HepG2 (cell line): ENCODE measurements around the gene THOP1. TPM values are rescaled to one million over a fixed set of nuclear protein-coding genes. Genes with fewer than 3 reads are reported as not detected.

Source experiments
- ASH2L ChIP-seq: fragments of 300-600, 200-600 bp; sonication (generic); IDR thresholded peaks from 2 replicates; pipeline ENCODE4 v1.7.0; 2017; ENCODE audit warnings: low read depth, mild to moderate bottlenecking, moderate library complexity, mixed read lengths, low read length; ENCODE audit not compliant: insufficient read length
- ATF7 ChIP-seq, 2 experiments: fragments of 450-650 bp in 1 of 2; sonication (generic) in 1 of 2; formaldehyde crosslinking in 1 of 2; IDR thresholded peaks; 2 replicates each; pipeline versions ENCODE4 v1.4.0 to v1.6.1; 2016 to 2020; ENCODE audit warnings: antibody characterized with exemption in 1 of 2, mild to moderate bottlenecking in 1 of 2, missing genetic modification reagents in 1 of 2
- KDM1A ChIP-seq: IDR thresholded peaks from 2 replicates; pipeline ENCODE4 v1.6.1; 2016; ENCODE audit warnings: missing compliant biosample characterization
- NFE2L2 ChIP-seq: fragments of 150-350 bp; IDR thresholded peaks from 2 replicates; pipeline ENCODE4 v1.6.1; 2014; ENCODE audit warnings: low read length
- SCMH1 ChIP-seq: sonication (generic); formaldehyde crosslinking; IDR thresholded peaks from 2 replicates; pipeline ENCODE4 v1.9.0; 2021; ENCODE audit warnings: missing genetic modification reagents, mild to moderate bottlenecking, borderline replicate concordance
- SRF ChIP-seq: IDR thresholded peaks from 2 replicates; pipeline ENCODE4 v1.6.1; 2011; ENCODE audit warnings: mild to moderate bottlenecking, low read depth, low read length, moderate library complexity
- ZMAT3 ChIP-seq: sonication (generic); formaldehyde crosslinking; conservative IDR thresholded peaks from 2 replicates; pipeline ENCODE4 v1.7.0; 2021; ENCODE audit warnings: missing genetic modification reagents
- ZMYM2 ChIP-seq: sonication (generic); formaldehyde crosslinking; IDR thresholded peaks from 2 replicates; pipeline ENCODE4 v1.8.0; 2022; ENCODE audit warnings: mild to moderate bottlenecking, missing genetic modification reagents
- ZNF709 ChIP-seq: sonication (generic); formaldehyde crosslinking; IDR thresholded peaks from 2 replicates; pipeline ENCODE4 v1.5.0; 2020; ENCODE audit warnings: mild to moderate bottlenecking, missing genetic modification reagents
- ZNF724P ChIP-seq: sonication (generic); formaldehyde crosslinking; IDR thresholded peaks from 2 replicates; pipeline ENCODE4 v1.8.0; 2022; ENCODE audit warnings: missing genetic modification reagents, borderline replicate concordance
- polyA plus RNA-seq, 8 experiments: library from polyadenylated mRNA; depleted of rRNA in 3 of 8; stranded (reverse) in 7 of 8; unstranded in 1 of 8; fragments of >200 nt; fragmentation: Illumina TruSeq in 4 of 8; extraction: Trizol in 4 of 8; gene quantifications; 2 replicates each; pipeline versions ENCODE4 v1.2.1 to v1.2.3, GENCODE V29; 2011 to 2016; ENCODE audit warnings: low read depth in 4 of 8, missing spikeins in 1 of 8, mixed read lengths in 1 of 8; ENCODE audit not compliant: insufficient read depth in 1 of 8
- total RNA-seq, 5 experiments: library from RNA; depleted of rRNA; stranded (reverse); fragments of >200 nt; fragmentation: Illumina TruSeq; extraction: Trizol; gene quantifications; 2 replicates each; pipeline ENCODE4 v1.2.3, GENCODE V29; 2016; ENCODE audit warnings: low read depth in 1 of 5
- TF ChIP-seq, protein P1 (sequence below): sonication (generic); formaldehyde crosslinking; IDR thresholded peaks from 2 replicates; pipeline ENCODE4 v1.8.1; 2023; ENCODE audit warnings: mild to moderate bottlenecking, missing genetic modification reagents
- TF ChIP-seq, protein P2 (sequence below): sonication (generic); formaldehyde crosslinking; IDR thresholded peaks from one replicate; pipeline ENCODE4 v1.5.1; 2020; ENCODE audit warnings: mild to moderate bottlenecking, missing genetic modification reagents; ENCODE audit errors: not compliant biosample characterization
- TF ChIP-seq, protein P3 (sequence below): IDR thresholded peaks from 2 replicates; pipeline ENCODE4 v1.6.1; 2016; ENCODE audit warnings: missing compliant biosample characterization, missing genetic modification reagents, borderline replicate concordance

The THOP1 gene
- total and polyA plus RNA-seq, 2 of the 13 experiments (the other 11 are each of a cell fraction or from before 2014, with no cell fraction given): 74.4 to 116 TPM

DNA sequence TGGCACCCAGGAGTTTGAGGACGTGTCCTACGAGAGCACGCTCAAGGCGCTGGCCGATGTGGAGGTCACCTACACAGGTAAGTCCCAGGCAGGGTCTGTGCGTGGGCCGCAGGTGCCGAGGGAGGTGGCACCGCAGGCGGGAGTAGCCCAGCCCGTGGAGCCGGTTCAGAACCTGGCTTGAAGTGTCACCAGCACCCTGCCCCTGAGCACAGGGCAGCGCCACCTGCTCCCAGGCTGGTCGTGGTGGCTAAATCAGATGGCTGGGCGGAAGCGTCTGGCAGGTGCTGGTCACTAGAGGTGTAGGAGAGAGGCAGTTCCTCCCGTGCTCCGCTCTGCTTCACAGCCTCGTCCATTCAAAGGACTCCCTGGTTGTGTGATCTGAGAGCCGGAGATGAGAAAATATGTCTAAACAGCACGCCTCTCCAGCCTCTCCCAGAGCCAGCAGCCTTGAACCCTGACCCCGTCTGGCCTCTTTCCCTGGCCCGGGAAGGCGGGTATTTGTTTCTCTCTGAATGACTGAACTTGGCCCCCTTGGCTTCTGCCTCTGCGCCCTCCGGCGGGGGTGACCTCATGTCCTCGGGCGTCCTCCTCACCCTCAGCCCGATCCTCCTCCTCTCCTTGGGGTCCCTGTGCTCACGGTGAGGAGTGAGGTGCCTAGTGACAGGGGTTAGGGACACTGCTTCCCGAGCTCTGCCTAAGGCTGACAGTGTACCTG lies 5.4 kb downstream of the THOP1 start (continued):
- TF ChIP-seq, protein P1, sequence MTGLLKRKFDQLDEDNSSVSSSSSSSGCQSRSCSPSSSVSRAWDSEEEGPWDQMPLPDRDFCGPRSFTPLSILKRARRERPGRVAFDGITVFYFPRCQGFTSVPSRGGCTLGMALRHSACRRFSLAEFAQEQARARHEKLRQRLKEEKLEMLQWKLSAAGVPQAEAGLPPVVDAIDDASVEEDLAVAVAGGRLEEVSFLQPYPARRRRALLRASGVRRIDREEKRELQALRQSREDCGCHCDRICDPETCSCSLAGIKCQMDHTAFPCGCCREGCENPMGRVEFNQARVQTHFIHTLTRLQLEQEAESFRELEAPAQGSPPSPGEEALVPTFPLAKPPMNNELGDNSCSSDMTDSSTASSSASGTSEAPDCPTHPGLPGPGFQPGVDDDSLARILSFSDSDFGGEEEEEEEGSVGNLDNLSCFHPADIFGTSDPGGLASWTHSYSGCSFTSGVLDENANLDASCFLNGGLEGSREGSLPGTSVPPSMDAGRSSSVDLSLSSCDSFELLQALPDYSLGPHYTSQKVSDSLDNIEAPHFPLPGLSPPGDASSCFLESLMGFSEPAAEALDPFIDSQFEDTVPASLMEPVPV: 0 out of 2 replicates have a peak, but pooled peaks have one; percentile 47
- no peak for TF ChIP-seq SCMH1 (CRISPR knock-in tag)
- peak; percentile 3; the same call in 1 of the 2 replicates for TF ChIP-seq ATF7 (IDR thresholded peaks at IDR 0.05)
- 0 out of 2 replicates have a peak, but pooled peaks have one; percentile 39 for TF ChIP-seq ATF7 (CRISPR knock-in tag; IDR thresholded peaks at IDR 0.05)
- no peak for TF ChIP-seq ASH2L
- no peak for TF ChIP-seq ZNF724P (CRISPR knock-in tag)
- no peak for TF ChIP-seq ZNF709 (CRISPR knock-in tag)
- 0 out of 2 replicates have a peak, but pooled peaks have one; percentile 24 for TF ChIP-seq ZMAT3
- TF ChIP-seq ZMYM2 (CRISPR knock-in tag): no peak
- TF ChIP-seq, protein P2, sequence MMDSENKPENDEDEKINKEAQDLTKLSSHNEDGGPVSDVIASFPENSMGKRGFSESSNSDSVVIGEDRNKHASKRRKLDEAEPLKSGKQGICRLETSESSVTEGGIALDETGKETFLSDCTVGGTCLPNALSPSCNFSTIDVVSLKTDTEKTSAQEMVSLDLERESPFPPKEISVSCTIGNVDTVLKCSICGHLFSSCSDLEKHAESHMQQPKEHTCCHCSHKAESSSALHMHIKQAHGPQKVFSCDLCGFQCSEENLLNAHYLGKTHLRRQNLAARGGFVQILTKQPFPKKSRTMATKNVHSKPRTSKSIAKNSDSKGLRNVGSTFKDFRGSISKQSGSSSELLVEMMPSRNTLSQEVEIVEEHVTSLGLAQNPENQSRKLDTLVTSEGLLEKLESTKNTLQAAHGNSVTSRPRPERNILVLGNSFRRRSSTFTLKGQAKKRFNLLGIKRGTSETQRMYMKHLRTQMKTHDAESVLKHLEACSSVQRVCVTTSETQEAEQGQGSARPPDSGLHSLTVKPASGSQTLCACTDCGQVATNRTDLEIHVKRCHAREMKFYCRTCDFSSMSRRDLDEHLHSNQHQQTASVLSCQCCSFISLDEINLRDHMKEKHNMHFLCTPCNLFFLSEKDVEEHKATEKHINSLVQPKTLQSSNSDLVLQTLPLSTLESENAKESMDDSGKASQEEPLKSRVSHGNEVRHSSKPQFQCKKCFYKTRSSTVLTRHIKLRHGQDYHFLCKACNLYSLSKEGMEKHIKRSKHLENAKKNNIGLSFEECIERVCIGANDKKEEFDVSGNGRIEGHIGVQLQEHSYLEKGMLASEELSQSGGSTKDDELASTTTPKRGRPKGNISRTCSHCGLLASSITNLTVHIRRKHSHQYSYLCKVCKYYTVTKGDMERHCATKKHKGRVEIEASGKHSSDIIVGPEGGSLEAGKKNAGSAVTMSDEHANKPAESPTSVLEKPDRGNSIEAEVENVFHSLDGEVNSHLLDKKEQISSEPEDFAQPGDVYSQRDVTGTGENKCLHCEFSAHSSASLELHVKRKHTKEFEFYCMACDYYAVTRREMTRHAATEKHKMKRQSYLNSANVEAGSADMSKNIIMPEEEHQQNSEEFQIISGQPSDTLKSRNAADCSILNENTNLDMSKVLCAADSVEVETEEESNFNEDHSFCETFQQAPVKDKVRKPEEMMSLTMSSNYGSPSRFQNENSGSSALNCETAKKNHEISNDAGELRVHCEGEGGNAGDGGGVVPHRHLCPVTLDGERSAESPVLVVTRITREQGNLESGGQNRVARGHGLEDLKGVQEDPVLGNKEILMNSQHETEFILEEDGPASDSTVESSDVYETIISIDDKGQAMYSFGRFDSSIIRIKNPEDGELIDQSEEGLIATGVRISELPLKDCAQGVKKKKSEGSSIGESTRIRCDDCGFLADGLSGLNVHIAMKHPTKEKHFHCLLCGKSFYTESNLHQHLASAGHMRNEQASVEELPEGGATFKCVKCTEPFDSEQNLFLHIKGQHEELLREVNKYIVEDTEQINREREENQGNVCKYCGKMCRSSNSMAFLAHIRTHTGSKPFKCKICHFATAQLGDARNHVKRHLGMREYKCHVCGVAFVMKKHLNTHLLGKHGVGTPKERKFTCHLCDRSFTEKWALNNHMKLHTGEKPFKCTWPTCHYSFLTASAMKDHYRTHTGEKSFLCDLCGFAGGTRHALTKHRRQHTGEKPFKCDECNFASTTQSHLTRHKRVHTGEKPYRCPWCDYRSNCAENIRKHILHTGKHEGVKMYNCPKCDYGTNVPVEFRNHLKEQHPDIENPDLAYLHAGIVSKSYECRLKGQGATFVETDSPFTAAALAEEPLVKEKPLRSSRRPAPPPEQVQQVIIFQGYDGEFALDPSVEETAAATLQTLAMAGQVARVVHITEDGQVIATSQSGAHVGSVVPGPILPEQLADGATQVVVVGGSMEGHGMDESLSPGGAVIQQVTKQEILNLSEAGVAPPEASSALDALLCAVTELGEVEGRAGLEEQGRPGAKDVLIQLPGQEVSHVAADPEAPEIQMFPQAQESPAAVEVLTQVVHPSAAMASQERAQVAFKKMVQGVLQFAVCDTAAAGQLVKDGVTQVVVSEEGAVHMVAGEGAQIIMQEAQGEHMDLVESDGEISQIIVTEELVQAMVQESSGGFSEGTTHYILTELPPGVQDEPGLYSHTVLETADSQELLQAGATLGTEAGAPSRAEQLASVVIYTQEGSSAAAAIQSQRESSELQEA: no peak
- TF ChIP-seq SRF: no peak
- no peak for TF ChIP-seq NFE2L2
- no peak for TF ChIP-seq KDM1A (CRISPR knock-in tag)
- TF ChIP-seq, protein P3, sequence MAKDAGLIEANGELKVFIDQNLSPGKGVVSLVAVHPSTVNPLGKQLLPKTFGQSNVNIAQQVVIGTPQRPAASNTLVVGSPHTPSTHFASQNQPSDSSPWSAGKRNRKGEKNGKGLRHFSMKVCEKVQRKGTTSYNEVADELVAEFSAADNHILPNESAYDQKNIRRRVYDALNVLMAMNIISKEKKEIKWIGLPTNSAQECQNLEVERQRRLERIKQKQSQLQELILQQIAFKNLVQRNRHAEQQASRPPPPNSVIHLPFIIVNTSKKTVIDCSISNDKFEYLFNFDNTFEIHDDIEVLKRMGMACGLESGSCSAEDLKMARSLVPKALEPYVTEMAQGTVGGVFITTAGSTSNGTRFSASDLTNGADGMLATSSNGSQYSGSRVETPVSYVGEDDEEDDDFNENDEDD (CRISPR knock-in tag): peak; percentile 73
